SKM-1 (cell line): ENCODE data around the gene SASH3.
"Not testable (repeated sequence)": the region's sequence is repeated elsewhere in the genome, so short reads cannot be mapped to it uniquely, and the experiment has no call there.

Experiments
- DNase-seq: peaks from one replicate; lab custom pipeline; 2025; ENCODE audit not compliant: unreplicated experiment; lab: John Stamatoyannopoulos, UW

Gene SASH3

DNA sequence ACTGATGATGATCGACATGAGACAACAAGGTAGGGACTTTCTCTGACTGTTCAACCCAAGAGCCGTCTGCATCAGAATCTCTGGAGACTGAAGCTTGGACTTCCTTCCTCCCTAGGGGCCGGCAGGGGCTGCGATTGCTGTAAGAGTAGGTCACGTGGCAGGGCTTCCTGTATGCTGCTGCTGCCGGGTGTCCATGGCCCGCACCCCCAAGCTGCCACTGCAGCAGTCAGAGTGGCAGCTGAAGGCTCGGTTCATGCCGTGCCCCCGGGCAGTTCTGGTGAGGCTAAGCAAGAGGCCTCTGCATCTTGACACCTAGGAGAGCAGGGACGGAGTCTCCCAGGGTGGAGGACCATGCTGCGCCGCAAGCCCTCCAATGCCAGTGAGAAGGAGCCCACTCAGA is at the start of gene SASH3:
Gene SASH3, plus strand, starts transcription at position 203 of the 400 bp plus-strand sequence. Its CDS starts 149 bp downstream, at position 352.
- peak; percentile 75 for DNase-seq

DNA sequence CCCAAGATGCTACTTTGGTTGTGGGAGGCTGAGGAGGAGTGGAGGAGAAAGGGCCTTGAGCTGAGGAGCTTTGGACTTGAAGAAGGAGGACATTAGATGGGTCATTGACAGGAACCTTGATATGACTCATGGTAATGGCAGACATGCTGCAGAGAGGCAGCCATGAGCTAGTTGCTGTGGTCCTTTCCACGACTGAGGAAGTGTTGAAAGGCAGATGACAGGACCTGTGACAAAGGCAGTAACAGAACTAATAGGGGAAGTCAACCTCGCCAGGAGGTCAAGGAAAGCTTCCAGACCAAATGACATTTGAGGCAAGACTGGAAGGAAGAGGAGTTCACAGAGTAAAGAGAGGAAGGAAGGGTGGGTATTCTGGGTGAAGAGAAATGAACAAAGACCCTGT is 48.5 kb upstream of the SASH3 start:
- DNase-seq = peak; percentile 22

DNA sequence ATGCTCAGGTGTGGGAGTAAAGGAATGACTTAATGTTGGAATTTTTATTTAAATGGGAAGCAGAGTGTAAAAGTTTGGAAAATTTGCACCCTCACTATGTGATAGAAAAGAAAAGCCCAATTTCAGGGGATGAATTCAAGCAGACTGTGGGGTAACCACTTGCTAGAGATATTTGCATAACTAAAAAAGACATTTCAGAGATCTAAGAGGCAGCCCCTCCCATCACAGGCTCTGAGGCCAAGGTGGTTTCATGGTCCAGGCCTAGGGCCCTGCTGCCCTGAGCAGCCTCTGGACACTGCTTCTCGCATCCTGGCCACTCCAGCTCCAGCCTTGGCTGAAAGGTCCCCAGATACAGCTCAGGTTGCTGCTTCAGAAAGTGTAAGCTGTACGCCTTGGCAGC is 46.9 kb upstream of the SASH3 start:
- DNase-seq = no peak

DNA sequence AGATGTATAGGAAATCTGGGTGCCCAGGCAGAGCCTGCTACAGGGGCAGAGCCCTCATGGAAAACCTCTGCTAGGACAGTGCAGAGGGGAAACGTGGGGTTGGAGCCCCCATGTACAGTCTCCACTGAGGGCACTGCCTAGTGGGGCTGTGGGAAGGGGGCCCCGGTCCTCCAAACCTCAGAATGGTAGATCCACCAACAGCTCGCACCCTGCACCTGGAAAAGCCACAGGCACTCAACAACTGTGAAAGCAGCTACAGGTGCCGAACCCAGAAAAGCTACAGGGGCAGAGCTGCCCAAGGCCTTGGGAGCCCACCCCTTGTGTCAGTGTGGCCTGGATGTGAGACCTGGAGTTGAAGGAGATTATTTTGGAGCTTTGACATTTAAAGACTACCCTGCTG is 46.4 kb upstream of the SASH3 start:
- no peak for DNase-seq

DNA sequence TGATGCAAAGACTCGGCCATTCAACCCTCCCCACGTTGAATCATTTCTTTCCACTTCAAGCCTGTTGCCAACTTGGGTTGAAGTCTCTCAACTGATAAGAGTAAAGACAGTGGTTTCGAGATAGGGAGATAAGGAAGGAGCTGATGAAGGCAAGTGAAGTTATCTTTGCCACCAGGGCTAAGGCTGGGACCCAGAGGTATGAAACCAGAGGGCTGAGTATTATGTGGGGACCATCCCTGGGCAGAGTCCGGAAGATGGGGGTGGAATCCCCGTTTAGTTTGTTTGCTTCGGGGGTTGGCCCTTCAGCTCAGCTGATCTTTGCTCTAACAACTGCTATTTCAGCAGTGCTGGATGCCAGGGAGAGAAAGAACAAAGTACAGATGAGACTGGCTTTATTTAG is 43.3 kb upstream of the SASH3 start:
- no peak for DNase-seq

DNA sequence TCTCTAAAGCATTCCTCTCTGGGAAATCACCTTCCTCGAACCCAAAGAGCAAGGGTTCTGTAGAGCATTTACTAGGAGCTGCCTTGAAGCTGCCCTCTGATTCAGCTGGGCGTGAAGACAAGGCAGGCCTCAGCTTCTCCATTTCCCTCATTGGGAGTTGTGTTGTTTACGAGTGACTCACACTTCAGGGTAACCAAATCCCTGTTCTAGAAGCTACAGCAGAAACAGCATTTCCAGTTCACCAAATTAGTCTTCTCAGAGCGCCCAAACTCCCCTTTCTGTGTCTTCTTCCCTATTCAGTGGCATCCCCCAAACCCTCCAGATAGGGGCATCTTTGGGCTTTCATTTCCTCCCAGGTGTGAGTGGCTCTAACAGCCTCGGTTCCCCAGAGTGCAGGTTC is 41.8 kb upstream of the SASH3 start:
- DNase-seq = no peak

DNA sequence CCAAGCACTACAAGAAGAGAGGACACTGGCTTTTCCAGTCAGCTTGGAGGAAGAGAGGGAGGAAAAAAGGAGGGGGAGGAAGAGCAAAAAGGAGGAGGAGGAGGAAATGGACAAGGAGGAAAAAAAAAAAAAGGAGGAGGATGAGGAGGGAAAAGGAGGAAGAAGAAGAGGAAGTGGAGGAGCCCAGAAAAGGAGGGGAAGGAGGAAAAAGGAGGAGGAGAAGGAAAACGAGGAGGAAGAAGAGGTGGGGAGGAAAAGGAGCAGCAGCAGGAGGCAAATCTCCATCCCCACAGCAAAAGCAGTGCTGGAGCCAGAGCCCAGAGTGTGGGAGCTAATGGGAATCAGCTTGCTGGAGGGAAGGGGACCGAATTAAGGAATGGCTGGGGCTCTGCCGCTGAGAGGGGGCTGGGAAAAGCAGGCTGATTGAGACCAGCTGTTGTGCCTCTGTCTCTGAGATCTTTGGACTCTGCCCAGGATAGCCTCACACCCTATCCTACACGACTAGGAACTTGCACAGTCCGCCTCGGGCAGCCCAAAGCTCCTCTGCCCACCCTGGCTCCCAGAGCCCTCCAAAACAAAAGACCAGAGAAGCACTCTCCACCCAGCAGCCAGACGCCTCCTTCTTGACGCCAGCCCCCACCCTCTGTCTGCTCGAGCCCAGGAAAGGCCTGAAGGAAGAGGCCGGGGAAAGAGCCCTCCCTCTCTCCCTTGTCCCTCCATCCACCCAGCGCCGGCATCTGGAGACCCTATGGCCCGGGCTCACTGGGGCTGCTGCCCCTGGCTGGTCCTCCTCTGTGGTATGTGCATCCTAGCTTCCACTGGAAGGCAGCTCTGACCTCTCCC is 41.1 kb upstream of the SASH3 start, which contains the start of gene XPNPEP2:
Gene XPNPEP2, plus strand, starts transcription at position 514 of the 843 bp plus-strand sequence. Its CDS starts 235 bp downstream, at position 749.
- no peak for DNase-seq

DNA sequence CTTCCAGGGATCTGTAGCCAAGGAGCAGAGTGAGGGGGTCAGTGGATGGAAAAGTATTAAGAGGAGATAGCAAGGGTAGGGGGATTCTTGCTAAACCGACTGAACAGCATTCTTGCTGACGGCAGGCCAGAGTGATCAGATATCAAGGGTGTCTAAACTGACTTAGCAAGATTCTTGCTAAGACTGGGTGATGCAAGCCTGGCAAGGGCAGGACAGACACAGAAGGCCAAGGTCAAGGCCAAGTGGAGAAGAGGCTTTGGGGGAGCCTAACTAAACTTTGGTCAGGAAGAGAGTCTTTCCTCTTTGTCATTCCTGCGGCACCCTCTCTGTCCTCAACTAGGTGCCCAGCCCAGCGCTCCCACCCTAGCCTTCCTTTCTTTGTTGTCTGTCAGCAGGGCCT is 40.2 kb upstream of the SASH3 start:
- DNase-seq = no peak

DNA sequence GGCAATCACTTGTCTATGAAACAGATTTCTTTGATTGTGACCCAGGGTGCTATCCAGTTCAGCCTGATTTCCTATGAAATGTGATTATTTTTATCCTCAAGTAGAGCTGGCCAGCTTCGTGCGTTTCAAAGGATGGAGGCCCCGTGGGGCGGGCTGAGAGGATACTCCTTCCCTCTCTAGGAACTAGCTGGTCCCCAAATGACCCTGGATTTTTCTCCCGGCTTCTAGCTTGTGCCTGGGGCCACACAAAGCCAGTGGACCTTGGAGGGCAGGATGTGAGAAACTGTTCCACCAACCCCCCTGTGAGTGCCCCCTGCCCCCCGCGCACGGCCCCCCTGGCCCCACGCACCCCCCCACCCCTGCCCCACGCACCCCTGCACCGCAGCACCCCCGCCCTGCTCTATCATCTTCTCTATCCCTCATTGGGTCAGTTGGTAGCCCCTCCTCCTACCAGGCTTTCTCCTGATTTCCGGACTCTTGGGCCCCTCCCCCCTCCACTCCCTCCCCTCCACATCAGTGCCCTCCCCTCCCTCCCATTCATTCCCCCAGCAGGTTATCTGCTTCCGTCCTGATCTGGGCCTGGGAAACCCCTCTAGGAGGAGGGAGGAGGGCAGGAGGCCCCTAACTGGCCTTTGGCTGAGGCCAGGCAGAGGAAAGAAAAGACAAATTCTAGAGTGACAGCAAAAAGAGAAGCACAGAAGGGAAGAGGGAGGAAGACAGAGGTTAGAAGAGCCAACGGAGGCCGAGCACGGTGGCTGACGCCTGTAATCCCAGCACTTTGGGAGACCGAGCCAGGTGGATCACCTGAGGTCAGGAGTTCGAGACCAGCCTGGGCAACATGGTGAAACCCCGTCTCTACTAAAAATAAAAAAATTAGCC is 37.6 kb upstream of the SASH3 start:
- DNase-seq = no peak

DNA sequence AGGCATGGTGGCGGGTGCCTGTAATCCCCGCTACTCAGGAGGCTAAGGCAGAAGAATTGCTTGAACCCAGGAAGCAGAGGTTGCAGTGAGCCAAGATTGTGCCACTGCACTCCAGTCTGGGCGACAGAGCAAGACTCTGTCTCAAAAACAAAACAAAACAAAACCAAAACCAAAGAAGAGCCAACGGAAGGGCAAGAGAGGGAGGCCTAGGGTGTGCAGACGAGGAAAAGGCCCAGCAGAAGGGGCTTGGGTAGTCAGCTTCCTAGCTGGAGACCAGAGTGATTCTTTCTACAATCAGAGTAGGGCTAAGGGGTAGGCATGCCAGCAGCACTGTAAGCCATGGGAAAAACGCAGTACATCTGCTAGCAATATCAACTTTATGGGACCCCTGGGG is 37.0 kb upstream of the SASH3 start:
- DNase-seq = not testable (repeated sequence)

DNA sequence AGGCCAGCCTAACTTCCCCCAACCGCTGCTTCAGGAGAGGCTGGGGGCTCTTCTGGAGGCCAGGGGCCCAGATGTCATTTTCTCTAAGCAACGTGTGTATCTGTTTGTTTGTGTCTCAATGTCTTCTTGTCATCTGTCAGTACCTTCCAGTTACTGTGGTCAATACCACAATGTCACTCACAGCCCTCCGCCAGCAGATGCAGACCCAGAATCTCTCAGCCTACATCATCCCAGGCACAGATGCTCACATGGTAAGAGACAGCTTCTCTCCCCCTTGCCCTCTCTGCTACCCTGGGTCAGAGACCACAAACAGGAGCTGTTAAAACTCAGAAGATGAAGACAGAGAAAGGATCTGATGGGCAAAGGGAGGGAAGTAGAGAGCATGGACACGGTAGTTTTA is 35.9 kb upstream of the SASH3 start:
- DNase-seq = no peak

DNA sequence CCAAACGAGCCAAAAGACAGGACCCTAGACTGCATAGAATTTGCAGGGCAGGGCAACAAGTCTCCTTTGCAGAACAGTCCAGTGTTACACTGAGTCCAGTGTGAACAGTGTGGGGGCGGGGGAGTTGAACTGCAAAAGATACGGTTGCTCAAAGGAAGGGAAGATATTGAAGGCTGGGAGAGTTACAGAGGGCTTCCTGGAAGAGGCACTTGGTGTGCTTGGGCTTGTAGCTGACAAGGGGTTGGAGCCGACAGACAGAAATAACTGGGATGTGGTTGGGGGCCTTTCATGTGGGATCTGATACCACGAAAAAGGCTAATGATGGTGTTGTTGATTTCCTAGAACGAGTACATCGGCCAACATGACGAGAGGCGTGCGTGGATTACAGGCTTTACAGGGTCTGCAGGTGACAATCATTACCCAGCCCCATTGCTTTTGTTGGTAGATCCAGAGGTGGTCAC is 34.9 kb upstream of the SASH3 start:
- DNase-seq = no peak

DNA sequence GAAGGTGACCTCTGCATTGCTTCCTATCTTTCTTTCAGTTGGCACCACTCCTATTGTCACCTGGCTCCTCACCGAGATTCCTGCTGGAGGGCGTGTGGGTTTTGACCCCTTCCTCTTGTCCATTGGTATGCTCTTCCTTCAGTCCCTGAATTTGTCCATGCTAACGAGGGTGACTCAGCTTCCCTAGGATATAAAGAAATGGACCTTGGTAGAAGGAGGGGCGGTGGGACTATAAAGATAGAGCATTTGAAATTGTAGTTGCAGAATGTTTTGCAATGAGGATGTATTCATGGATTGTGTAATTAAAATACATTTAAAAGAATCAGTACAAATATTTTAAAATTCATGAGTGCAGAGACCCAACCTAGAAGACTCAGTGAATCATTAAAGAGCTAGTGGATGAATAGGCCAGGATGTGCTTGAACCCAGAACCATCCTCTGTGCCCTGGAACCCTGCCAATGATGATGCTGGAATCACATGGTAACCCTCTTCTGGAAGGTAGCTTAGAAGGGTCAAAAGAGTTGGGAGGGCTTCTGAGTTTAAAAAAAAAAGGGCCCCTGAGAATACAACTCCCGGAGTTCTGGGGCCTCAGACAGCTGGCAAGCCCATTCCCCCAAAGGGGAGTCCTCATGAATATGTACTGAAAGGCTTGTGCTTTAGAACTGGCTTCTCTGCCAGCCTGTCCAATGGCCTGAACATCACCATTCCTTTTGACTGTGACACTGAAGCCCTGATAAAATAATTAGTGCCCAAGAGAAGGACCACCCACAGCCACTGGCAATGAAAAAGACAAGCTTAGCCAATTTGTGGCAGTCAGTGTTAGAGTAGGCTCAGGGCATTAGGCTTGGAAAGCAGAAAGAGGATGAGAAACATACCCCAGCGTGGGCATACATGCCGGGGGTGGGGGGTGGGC is 32.9 kb upstream of the SASH3 start:
- DNase-seq = no peak

DNA sequence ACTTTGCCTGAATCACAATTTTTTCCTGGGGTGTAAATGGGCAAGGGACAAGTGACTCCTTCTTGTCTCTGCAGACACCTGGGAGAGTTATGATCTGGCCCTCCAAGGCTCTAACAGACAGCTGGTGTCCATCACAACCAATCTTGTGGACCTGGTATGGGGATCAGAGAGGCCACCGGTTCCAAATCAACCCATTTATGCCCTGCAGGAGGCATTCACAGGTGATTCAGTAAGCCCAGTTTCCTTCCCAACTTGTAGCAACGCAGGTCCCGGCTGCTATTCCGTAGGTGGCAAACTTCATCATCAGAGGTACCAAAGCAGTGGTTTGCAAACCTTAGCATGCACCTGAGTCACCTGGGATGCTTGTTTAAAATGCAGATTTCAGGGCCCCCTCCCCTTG is 32.2 kb upstream of the SASH3 start:
- no peak for DNase-seq

DNA sequence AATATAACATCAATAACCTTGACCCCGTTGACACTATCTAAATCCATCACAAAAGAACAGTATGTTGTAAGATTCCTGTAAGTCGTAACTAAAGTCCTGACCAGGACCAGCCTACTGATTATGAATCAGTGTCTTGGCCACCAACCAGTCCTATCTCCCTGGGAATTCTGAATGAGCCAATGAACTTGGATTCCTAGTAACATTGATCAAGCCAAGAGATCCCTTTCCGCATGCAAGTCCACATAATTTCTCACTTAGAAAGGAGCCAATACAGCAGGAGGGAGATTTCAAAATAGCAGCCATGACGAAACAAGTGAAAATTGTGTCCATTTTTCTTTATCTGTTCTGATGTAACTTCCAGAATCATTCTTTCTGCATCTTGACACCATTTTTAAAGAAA is 31.4 kb upstream of the SASH3 start:
- no peak for DNase-seq

DNA sequence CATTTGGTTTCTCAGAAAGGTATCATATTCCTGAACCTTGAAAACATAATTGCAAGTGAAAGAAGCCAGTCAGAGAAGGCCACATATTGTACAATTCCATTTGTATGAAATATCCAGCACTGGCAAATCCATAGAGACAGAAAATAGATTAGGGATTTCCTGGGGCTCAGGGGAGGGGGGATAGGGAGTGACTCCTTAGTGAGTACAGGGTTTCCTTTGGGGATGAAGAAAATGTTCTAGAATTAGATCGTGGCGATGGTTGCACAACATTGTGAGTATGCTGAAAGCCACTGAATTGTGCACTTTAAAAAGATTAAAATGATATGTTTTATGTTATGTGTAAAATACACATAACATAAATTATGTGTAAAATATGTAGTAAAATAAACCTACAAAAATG is 30.7 kb upstream of the SASH3 start:
- DNase-seq = no peak

DNA sequence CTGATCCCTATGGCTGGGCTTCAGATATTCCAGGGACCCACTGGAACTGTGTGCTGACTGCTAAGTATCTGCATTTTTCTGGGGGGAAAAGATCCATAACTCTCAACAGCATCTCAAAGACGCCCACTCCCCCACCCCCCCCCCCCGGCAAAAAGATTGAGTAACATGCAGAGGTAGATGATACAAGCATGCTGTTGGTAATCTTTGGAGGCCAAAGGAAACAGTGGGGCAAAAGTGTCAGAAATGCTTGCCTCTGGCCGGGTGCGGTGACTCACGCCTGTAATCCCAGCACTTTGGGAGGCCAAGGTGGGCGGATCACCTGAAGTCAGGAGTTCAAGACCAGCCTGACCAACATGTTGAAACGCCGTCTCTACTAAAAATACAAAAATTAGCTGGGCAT is 28.8 kb upstream of the SASH3 start:
- DNase-seq = no peak

DNA sequence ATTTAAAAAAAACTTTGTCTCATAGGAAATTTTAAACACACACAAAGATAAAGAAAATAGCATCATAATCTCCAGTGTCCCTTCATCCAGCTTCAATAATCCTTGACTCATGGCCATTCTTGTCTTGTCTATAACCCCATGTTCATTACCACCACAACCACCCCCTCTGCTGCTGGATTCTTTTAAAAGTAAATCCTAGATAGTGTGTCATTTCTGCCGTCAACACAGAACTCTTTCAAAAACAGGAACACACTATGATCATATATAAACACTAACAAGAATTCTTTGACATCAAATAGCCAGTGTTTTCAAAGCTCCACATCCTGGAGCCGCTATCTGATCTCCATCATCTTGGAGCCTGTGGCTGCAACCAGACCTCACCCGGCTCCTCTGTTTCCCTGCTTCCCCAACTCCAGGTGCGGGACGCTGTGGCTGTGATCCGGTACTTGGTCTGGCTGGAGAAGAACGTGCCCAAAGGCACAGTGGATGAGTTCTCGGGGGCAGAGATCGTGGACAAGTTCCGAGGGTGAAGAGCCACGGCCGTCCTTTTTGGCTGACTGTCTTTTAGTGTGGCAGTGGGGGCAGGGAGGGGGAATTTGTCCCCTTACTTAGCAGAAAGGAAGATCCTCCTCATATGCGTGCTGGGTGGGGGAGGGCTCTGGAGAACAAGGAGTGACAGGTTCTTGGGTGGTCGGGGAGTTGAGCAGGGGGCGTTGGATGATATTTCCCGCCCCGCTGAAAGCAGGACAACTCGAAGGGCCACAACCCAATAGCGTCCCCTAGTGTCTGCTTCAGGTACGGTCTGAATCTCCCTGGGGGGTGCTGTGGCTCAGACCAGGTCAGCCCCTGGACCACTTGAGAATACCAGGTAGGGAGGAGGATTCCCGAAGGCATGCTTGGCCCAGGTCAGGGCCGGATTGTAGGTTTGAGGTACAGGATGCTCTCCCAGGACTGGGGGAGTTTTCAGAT is 25.4 kb upstream of the SASH3 start:
- DNase-seq = no peak

DNA sequence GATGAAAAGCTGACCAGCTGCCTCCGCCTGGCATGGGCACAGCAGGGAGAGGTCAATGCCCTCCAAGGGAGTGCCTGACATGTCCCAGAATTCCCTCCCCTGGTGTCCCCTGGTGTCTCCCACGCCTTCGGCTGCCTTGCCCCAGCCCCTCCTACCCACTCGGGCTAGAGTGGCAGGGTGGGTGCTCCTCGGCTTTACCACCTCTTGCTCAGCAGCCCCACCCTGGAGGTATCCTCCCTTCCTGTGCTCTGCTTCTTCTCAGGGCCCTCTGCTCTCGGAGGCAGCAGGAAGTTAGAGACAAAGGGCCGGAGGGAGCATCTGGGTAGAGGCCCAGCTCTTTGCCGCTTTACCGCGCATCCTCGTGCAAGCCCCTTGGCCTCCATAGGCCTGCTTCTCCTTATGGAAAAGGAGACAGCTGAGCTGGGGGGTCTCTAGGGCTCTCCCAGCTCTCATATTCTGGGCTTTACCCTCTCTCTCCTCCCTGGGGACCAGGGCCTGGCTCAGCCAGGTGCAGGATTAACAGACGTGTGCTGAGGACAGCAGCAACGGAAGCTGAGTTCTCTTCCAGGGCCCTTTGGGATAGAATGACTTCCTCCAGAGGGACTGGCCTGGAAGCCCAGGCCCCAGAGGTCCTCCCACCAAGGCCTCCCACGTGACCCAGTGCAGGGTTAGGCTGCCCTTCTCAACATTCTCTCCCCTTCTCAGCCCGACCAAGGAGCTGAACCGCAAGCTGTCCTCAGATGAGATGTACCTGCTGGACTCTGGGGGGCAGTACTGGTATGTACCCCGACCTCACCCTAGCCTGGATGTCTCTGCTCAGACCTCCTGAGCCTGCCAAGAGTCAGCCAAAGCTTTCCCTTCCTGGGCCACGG is 23.7 kb upstream of the SASH3 start:
- no peak for DNase-seq
